ENCODE measurements around the gene TYW1. TPM values are rescaled to one million over a fixed set of nuclear protein-coding genes. Genes with fewer than 3 reads are reported as not detected.
"Not testable (repeated sequence)": the region's sequence is repeated elsewhere in the genome, so short reads cannot be mapped to it uniquely, and the experiment has no call there.

TYW1 gene, protein sequence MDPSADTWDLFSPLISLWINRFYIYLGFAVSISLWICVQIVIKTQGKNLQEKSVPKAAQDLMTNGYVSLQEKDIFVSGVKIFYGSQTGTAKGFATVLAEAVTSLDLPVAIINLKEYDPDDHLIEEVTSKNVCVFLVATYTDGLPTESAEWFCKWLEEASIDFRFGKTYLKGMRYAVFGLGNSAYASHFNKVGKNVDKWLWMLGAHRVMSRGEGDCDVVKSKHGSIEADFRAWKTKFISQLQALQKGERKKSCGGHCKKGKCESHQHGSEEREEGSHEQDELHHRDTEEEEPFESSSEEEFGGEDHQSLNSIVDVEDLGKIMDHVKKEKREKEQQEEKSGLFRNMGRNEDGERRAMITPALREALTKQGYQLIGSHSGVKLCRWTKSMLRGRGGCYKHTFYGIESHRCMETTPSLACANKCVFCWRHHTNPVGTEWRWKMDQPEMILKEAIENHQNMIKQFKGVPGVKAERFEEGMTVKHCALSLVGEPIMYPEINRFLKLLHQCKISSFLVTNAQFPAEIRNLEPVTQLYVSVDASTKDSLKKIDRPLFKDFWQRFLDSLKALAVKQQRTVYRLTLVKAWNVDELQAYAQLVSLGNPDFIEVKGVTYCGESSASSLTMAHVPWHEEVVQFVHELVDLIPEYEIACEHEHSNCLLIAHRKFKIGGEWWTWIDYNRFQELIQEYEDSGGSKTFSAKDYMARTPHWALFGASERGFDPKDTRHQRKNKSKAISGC
- 10 to 100 TPM; 13.4 to 18.5 TPM for total RNA-seq

DNA sequence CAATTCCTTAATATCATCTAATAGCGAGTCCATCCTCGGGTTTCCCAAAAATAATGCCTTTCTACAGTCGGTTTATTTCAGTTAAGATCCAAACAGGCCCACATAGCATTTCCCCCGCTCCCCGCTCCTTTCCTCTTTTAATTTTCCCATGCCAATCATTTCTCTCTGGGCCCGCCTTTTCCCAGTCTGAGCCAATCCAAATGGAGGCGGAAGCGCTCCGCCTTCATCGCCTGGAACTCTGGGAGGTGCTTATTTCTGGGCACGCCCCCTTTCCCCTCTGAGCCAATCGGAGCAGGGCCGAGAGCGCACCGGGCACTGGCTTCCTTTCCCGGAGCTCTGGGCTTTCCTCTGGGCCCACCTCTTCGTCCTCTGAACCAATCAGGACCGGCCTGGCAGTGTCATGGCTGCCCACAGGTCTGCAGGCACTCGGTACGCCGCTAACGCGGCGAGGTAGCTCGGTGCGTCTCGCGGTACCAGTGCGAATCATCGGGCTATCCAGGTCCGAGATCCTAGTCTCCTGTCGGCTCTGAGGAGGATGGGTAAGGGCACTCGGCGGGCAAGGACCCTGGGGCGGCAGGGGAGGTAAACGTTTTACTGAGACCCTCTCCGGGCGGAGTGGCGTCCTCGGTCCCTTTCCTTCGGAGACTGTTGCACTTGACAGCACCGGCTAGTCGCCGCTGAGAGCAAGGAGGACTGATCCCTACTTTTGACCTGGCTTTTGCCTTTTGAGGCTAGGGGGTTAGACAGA lies at the start of gene TYW1:
Gene TYW1, plus strand, starts transcription at position 390 of the 748 bp plus-strand sequence. Its CDS starts 146 bp downstream, at position 536.
- CTCF ChIA-PET: interaction anchor here (0.9 to 1.1 kb wide), 3 partner anchors 156 to 439 kb away, joined by 3 read pairs; no protein-coding TSS in a partner anchor
- not testable (repeated sequence) for H3K27me3 Mint-ChIP-seq; H3K9me3 Mint-ChIP-seq (ENCODE audit: low read depth)
- ATAC-seq (peak; percentile 93), DNase-seq (peak; percentile 99)
- H3K4me1 Mint-ChIP-seq: peaks cover 38% of the 10 kb centered on the region
- peaks cover 17% of the 10 kb centered on the region for H3K36me3 Mint-ChIP-seq
- H3K4me3 Mint-ChIP-seq: peak within 1 kb of the TSS; percentile 96
- H3K27ac Mint-ChIP-seq: peak within 1 kb of the TSS; percentile 100

DNA sequence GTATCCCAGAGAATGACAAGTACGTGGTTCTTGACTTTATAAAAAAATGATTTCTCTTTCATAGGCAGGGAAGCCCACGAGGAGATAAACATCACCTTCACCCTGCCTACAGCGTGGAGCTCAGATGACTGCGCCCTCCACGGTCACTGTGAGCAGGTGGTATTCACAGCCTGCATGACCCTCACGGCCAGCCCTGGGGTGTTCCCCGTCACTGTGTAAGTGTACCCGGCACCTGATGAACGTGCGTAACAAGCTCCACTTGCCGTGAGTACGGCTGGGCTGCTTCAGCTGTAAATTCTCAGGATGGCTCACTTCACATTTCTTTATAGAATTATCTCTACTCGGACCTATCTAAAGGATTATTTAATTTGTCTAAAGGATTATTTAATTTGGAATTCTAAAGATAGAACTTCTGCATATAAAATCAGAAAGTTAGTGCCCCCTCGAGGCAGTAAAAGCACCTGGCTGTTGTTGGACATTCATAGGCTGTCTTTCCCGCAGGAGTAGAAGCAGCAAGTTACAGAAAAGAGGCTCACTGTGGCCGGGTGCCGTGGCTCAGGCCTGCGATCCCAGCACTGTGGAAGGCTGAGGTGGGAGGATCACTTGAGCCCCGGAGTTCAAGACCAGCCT lies 48.0 kb upstream of the TYW1 start:
- no peaks in the 10 kb centered on the region for H3K9me3 Mint-ChIP-seq (ENCODE audit: low read depth)

DNA sequence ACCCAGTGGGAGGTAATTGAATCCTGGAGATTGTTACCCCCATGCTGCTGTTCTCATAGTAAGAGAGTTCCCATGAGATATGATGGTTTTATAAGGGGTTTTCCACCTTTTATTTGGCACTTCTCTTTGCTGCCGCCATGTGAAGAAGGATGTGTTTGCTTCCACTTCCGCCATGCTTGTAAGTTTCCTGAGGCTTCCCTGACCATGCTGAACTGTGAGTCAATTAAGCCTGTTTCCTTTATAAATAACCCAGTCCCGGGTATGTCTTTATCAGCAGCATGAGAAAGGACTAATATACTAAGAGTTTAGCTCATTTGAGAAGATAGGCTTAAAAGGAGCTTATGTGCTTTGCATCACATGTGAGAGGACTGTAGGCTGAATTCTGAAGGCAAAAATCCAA lies 46.3 kb upstream of the TYW1 start:
- ATAC-seq: no peak
- CTCF ChIA-PET: no interaction called here
- Mint-ChIP-seq H3K27me3 (no peaks in the 10 kb centered on the region), H3K4me1 (no peaks in the 10 kb centered on the region), H3K27ac (no peak overlapping the region), H3K9me3 (ENCODE audit: low read depth) (no peaks in the 10 kb centered on the region), H3K4me3 (no peak overlapping the region), H3K36me3 (peaks cover 32% of the 10 kb centered on the region)
- no peak for DNase-seq

More for the DNA sequence above, 48.0 kb upstream of the TYW1 start:
- CTCF ChIA-PET: no interaction called here
- no peak for ATAC-seq
- Mint-ChIP-seq H3K4me1 (no peaks in the 10 kb centered on the region), H3K27ac (no peak overlapping the region), H3K4me3 (no peak overlapping the region), H3K36me3 (peaks cover 40% of the 10 kb centered on the region), H3K27me3 (no peaks in the 10 kb centered on the region)
- DNase-seq: no peak

- Mint-ChIP-seq H3K9me3 (ENCODE audit: low read depth) (no peaks in the 10 kb centered on the region), H3K4me3 (no peak overlapping the region), H3K4me1 (no peaks in the 10 kb centered on the region), H3K27me3 (no peaks in the 10 kb centered on the region), H3K27ac (no peak overlapping the region), H3K36me3 (peaks cover 33% of the 10 kb centered on the region)
- no peak for ATAC-seq
- DNase-seq: no peak
- CTCF ChIA-PET: no interaction called here
Observed at GRCh38 chr7:66950763-66951162, 45.9 kb upstream of the TYW1 start.

DNA sequence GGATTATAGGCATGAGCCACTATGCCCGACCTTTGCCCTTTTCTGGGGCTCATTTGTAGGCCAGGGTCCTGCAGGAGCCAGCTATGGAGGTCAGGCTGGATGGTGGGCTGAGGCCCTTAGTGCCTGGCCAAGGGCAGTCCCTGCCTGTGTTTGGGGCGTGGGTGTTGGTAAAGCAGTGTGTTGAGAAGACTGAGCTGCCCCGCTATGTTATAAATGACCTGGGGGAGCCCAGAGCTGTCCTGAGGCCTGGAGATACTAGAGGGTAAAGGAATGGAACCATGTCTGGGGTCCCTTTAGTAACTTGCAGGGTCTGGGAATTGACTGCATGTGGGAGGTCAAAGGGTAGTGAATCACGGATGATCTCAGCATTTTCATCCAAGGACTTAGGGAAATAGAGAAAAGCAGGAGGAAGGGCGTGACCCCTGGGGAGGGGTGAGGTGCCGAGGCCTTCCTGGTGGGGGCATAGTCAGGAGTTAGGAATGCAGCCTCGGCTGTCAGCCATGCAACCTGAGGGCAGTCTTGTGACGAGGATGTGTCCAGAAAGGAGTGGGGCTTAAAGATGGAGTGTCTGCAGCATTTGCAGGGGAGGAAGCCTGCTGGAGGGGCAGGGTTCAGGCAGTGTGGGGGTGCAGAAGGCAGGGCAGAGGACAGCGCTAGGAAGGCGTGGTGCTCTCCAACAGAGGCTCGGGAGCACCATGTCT lies 44.1 kb upstream of the TYW1 start:
- Mint-ChIP-seq H3K4me1 (no peaks in the 10 kb centered on the region), H3K4me3 (no peak overlapping the region), H3K36me3 (peaks cover 40% of the 10 kb centered on the region), H3K27ac (no peak overlapping the region), H3K27me3 (no peaks in the 10 kb centered on the region), H3K9me3 (ENCODE audit: low read depth) (no peaks in the 10 kb centered on the region)
- no peak for DNase-seq
- ATAC-seq: no peak
- CTCF ChIA-PET: no interaction called here

DNA sequence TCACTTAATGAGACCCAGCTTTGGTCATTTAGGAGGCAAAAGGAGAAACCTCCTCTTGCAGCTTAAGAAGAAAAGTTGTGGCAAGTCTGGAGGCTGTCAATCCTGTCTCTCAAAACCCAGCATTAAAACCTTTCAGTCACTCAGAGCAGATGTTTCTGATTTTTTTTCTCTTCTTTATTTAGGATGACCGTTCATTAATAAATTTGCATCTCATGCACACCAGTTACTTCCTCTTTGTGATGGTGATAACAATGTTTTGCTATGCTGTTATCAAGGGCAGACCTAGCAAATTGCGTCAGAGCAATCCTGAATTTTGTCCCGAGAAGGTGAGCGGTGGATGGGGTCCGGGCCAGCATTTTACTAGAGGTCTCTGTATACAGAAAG lies 43.6 kb upstream of the TYW1 start:
- peaks cover 38% of the 10 kb centered on the region for H3K36me3 Mint-ChIP-seq
- H3K27ac Mint-ChIP-seq: no peak overlapping the region
- H3K4me3 Mint-ChIP-seq: no peak overlapping the region
- no peaks in the 10 kb centered on the region for H3K4me1 Mint-ChIP-seq
- DNase-seq (no peak), ATAC-seq (no peak)
- no peaks in the 10 kb centered on the region for H3K27me3 Mint-ChIP-seq
- H3K9me3 Mint-ChIP-seq (ENCODE audit: low read depth): no peaks in the 10 kb centered on the region
- CTCF ChIA-PET: no interaction called here

DNA sequence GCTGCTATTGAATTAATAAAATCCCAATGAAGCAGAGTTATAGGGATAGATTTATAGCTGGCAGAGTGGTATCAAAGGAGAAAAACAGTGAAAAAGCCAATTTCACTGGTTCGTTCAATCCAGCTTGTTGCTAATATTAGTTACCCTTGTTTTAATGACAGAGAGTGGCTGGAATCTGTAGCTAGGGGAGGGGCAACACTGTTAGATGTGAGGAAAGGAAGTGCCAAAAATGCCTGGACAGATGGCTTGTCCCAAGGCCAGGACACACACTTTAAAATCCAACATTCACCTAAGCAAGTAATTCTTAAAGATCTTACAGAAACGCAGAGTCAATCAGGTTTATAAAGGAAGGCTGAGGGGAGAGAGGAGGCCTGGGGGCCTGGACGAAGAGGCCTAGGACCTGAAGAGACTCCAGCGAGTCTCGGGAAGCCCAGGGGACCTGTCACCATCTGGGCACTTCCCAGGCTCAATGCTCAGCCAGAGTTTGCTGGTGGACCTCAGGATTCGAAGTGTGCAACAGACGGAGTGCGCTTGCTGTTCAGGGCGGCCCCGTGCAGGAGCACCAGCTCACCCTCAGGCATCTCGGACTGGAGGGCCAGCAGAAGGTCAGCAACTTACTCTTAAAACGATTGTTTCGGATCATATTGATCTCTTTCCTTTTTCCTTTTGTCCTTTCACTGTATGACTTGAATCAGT lies 38.9 kb upstream of the TYW1 start:
- no peaks in the 10 kb centered on the region for H3K27me3 Mint-ChIP-seq
- H3K27ac Mint-ChIP-seq: no peak overlapping the region
- CTCF ChIA-PET: no interaction called here
- no peaks in the 10 kb centered on the region for H3K9me3 Mint-ChIP-seq (ENCODE audit: low read depth)
- no peak overlapping the region for H3K4me3 Mint-ChIP-seq
- H3K36me3 Mint-ChIP-seq: peaks cover 35% of the 10 kb centered on the region
- no peak for ATAC-seq
- H3K4me1 Mint-ChIP-seq: no peaks in the 10 kb centered on the region
- DNase-seq: no peak

- no peak overlapping the region for H3K27ac Mint-ChIP-seq
- DNase-seq (no peak), ATAC-seq (no peak)
- no peaks in the 10 kb centered on the region for H3K27me3 Mint-ChIP-seq
- no peaks in the 10 kb centered on the region for H3K4me1 Mint-ChIP-seq
- no peaks in the 10 kb centered on the region for H3K9me3 Mint-ChIP-seq (ENCODE audit: low read depth)
- peaks cover 28% of the 10 kb centered on the region for H3K36me3 Mint-ChIP-seq
- no peak overlapping the region for H3K4me3 Mint-ChIP-seq
- CTCF ChIA-PET: interaction anchor here (0.6 kb wide), 1 partner anchor 1895 kb away, joined by 3 read pairs; no protein-coding TSS in a partner anchor
Observed at GRCh38 chr7:66958538-66959350, 37.9 kb upstream of the TYW1 start.

GRCh38 chr7:66960192-66960591 lies 36.4 kb upstream of the TYW1 start:
- DNase-seq (no peak), ATAC-seq (no peak)
- peaks cover 27% of the 10 kb centered on the region for H3K36me3 Mint-ChIP-seq
- no peaks in the 10 kb centered on the region for H3K4me1 Mint-ChIP-seq
- CTCF ChIA-PET: no interaction called here
- no peaks in the 10 kb centered on the region for H3K27me3 Mint-ChIP-seq
- no peak overlapping the region for H3K27ac Mint-ChIP-seq
- no peaks in the 10 kb centered on the region for H3K9me3 Mint-ChIP-seq (ENCODE audit: low read depth)
- H3K4me3 Mint-ChIP-seq: no peak overlapping the region

- ATAC-seq (no peak), DNase-seq (no peak)
- Mint-ChIP-seq H3K4me1 (no peaks in the 10 kb centered on the region), H3K27ac (no peak overlapping the region), H3K27me3 (no peaks in the 10 kb centered on the region), H3K4me3 (no peak overlapping the region), H3K36me3 (peaks cover 21% of the 10 kb centered on the region), H3K9me3 (ENCODE audit: low read depth) (no peaks in the 10 kb centered on the region)
- CTCF ChIA-PET: no interaction called here
Observed at GRCh38 chr7:66961096-66961495, 35.5 kb upstream of the TYW1 start.

- ATAC-seq (no peak), DNase-seq (no peak)
- CTCF ChIA-PET: no interaction called here
- Mint-ChIP-seq H3K36me3 (peaks cover 7% of the 10 kb centered on the region), H3K9me3 (ENCODE audit: low read depth) (no peaks in the 10 kb centered on the region), H3K27ac (no peak overlapping the region), H3K4me3 (no peak overlapping the region), H3K27me3 (no peaks in the 10 kb centered on the region), H3K4me1 (no peaks in the 10 kb centered on the region)
Observed at GRCh38 chr7:66964411-66964810, 32.2 kb upstream of the TYW1 start.

DNA sequence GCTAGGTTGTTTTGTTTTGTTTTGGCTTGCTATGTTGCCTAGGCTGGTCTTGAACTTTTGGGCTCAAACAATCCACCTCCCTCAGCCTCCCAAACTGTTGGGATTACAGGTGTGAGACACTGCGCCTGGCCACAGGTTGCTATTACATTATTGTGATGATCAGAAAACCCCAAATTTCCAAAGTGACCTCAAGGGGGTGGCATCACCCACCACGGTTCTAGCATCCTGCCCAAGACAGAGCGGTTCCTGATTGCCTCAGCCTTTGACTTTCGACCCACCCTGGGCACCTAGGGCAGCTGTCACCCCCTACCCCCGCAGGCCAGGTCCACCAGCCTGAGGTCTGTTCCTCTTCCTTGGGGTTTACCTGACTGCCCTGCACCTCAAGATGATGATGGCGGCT lies 29.6 kb upstream of the TYW1 start:
- ATAC-seq (no peak), DNase-seq (no peak)
- no peaks in the 10 kb centered on the region for H3K27me3 Mint-ChIP-seq
- no peaks in the 10 kb centered on the region for H3K9me3 Mint-ChIP-seq (ENCODE audit: low read depth)
- H3K4me3 Mint-ChIP-seq: no peak overlapping the region
- H3K4me1 Mint-ChIP-seq: no peaks in the 10 kb centered on the region
- H3K36me3 Mint-ChIP-seq: no peaks in the 10 kb centered on the region
- CTCF ChIA-PET: no interaction called here
- no peak overlapping the region for H3K27ac Mint-ChIP-seq

Measured in activated CD8-positive, alpha-beta memory T cell treated with anti-CD3 and anti-CD28 coated beads, Interleukin-2, amount 10 ng/mL, durations not matched to agents 7 days and 5 days (primary cell).